ENCODE measurements around the gene LEPR.
"Not testable (repeated sequence)": the region's sequence is repeated elsewhere in the genome, so short reads cannot be mapped to it uniquely, and the experiment has no call there.

LEPR gene

GRCh38 chr1:65420590-65421350, at the start of gene LEPR, which contains the start of gene LEPROT:
LEPR (plus strand) TSS chr1:65420668; CDS start chr1:65565566, 144,898 bp downstream.
LEPROT (plus strand) TSS chr1:65420668; CDS start chr1:65420725, 57 bp downstream.
- no peak for DNase-seq

- DNase-seq = no peak
Measured at GRCh38 chr1:65371544-65371943, 48.9 kb upstream of the LEPR start.

- DNase-seq = no peak
Measured at GRCh38 chr1:65372557-65372956, 47.9 kb upstream of the LEPR start.

- DNase-seq = no peak
Measured at GRCh38 chr1:65377496-65378246, 42.8 kb upstream of the LEPR start.

- no peak for DNase-seq
Measured at GRCh38 chr1:65378247-65378946, 42.1 kb upstream of the LEPR start.

- DNase-seq = not testable (repeated sequence)
Measured at GRCh38 chr1:65384426-65384825, 36.0 kb upstream of the LEPR start.

- no peak for DNase-seq
Measured at GRCh38 chr1:65386439-65386838, 34.0 kb upstream of the LEPR start.

- no peak for DNase-seq
Measured at GRCh38 chr1:65387821-65388220, 32.6 kb upstream of the LEPR start.

- no peak for DNase-seq
Measured at GRCh38 chr1:65388908-65389695, 31.4 kb upstream of the LEPR start.

GRCh38 chr1:65392497-65392896, 28.0 kb upstream of the LEPR start:
- DNase-seq = no peak

- DNase-seq = no peak
Measured at GRCh38 chr1:65393347-65393746, 27.1 kb upstream of the LEPR start.

GRCh38 chr1:65393928-65394327, 26.5 kb upstream of the LEPR start:
- DNase-seq = no peak

GRCh38 chr1:65395887-65396612, 24.4 kb upstream of the LEPR start:
- no peak for DNase-seq

GRCh38 chr1:65398083-65398482, 22.4 kb upstream of the LEPR start:
- no peak for DNase-seq

GRCh38 chr1:65399003-65399402, 21.5 kb upstream of the LEPR start:
- DNase-seq = no peak

- no peak for DNase-seq
Measured at GRCh38 chr1:65401612-65402011, 18.9 kb upstream of the LEPR start.

- DNase-seq = no peak
Measured at GRCh38 chr1:65404941-65405340, 15.5 kb upstream of the LEPR start.

GRCh38 chr1:65407877-65408276, 12.6 kb upstream of the LEPR start:
- no peak for DNase-seq

- DNase-seq = no peak
Measured at GRCh38 chr1:65409314-65409713, 11.2 kb upstream of the LEPR start.

GRCh38 chr1:65409816-65410326, 10.6 kb upstream of the LEPR start:
- DNase-seq = no peak

- DNase-seq = no peak
Measured at GRCh38 chr1:65412256-65412983, 8.0 kb upstream of the LEPR start.
